ENCODE measurements around the gene CDH13.

Gene CDH13

GRCh38 chr16:82991966-82992675 is 365.4 kb downstream of the CDH13 start:
- no peak overlapping the region for H3K4me3 Mint-ChIP-seq
- H3K9me3 Mint-ChIP-seq, result no peaks in the 10 kb centered on the region
- no peak for DNase-seq
- no peaks in the 10 kb centered on the region for H3K4me1 Mint-ChIP-seq (ENCODE audit: low read depth)
- no peaks in the 10 kb centered on the region for H3K27me3 Mint-ChIP-seq
- no peaks in the 10 kb centered on the region for H3K36me3 Mint-ChIP-seq (ENCODE audit: low read depth)
- no peak overlapping the region for H3K27ac Mint-ChIP-seq

- H3K27me3 Mint-ChIP-seq, result no peaks in the 10 kb centered on the region
- H3K27ac Mint-ChIP-seq, result no peak overlapping the region
- no peaks in the 10 kb centered on the region for H3K4me1 Mint-ChIP-seq (ENCODE audit: low read depth)
- H3K9me3 Mint-ChIP-seq, result no peaks in the 10 kb centered on the region
- H3K4me3 Mint-ChIP-seq, result no peak overlapping the region
- no peak for DNase-seq
- no peaks in the 10 kb centered on the region for H3K36me3 Mint-ChIP-seq (ENCODE audit: low read depth)
These were observed 366.0 kb downstream of the CDH13 start for GRCh38 chr16:82992786-82993185.

- Mint-ChIP-seq H3K36me3 (ENCODE audit: low read depth) (no peaks in the 10 kb centered on the region), H3K9me3 (no peaks in the 10 kb centered on the region), H3K4me3 (no peak overlapping the region), H3K27me3 (no peaks in the 10 kb centered on the region), H3K4me1 (ENCODE audit: low read depth) (no peaks in the 10 kb centered on the region), H3K27ac (no peak overlapping the region)
- no peak for DNase-seq
These were observed 366.6 kb downstream of the CDH13 start for GRCh38 chr16:82993415-82993814.

GRCh38 chr16:82993926-82994325 is 367.2 kb downstream of the CDH13 start:
- Mint-ChIP-seq H3K4me1 (ENCODE audit: low read depth) (no peaks in the 10 kb centered on the region), H3K36me3 (ENCODE audit: low read depth) (no peaks in the 10 kb centered on the region), H3K9me3 (no peaks in the 10 kb centered on the region), H3K27me3 (no peaks in the 10 kb centered on the region), H3K27ac (no peak overlapping the region), H3K4me3 (no peak overlapping the region)
- DNase-seq, result no peak

DNA sequence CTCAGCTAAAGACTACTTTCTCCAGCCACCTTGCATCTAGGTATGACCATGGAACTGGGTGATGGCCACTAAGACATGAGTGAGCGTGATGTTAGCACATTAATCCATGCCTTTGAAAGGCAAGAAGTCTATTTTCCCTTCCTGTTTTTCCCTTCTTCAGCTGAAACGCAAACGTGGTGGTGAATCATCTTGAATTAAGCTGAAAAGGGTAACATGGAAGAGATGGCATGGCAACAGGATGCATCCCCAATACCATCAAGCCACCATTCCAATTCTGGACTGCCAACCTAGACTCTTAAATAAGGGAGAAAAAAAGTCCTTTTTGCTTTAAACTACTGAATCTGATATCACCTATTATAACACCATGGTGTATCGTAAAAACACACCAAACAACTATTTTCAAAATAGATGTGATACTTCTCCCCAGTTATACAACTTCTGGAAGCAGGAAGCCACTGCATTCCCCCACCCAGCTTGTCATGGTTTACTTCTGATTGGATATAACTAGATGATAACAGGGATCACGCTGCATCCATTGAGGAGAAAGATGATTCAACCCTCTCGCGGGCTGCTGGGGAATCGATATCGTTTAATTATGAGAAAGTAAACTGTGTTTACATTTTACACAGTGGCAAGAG is 368.6 kb downstream of the CDH13 start:
- Mint-ChIP-seq H3K4me3 (no peak overlapping the region), H3K9me3 (no peaks in the 10 kb centered on the region), H3K4me1 (ENCODE audit: low read depth) (no peaks in the 10 kb centered on the region), H3K36me3 (ENCODE audit: low read depth) (no peaks in the 10 kb centered on the region), H3K27me3 (no peaks in the 10 kb centered on the region), H3K27ac (no peak overlapping the region)
- no peak for DNase-seq

- no peak for DNase-seq
- H3K4me3 Mint-ChIP-seq, result no peak overlapping the region
- H3K9me3 Mint-ChIP-seq, result peaks cover 3% of the 10 kb centered on the region
- H3K4me1 Mint-ChIP-seq (ENCODE audit: low read depth), result no peaks in the 10 kb centered on the region
- no peak overlapping the region for H3K27ac Mint-ChIP-seq
- no peaks in the 10 kb centered on the region for H3K36me3 Mint-ChIP-seq (ENCODE audit: low read depth)
- no peaks in the 10 kb centered on the region for H3K27me3 Mint-ChIP-seq
These were observed 369.2 kb downstream of the CDH13 start for GRCh38 chr16:82995924-82996441.

DNA sequence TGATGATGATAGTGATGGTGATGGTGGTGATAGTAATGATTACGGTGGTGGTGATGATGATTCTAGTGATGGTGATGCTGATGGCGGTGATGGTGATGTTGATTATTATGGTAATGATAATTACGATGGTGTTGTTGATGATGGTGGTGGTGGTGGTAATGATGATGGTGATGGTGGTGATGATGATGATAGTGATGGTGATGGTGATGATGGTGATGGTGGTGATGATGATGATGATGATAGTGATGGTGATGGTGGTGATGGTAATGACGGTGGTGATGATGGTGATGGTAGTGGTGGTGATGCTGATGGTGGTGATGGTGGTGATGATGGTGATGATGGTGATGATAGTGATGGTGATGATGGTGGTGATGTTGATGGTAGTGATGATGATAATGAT is 370.0 kb downstream of the CDH13 start:
- Mint-ChIP-seq H3K27me3 (no peaks in the 10 kb centered on the region), H3K27ac (no peak overlapping the region), H3K36me3 (ENCODE audit: low read depth) (no peaks in the 10 kb centered on the region), H3K4me1 (ENCODE audit: low read depth) (no peaks in the 10 kb centered on the region), H3K9me3 (peaks cover 3% of the 10 kb centered on the region), H3K4me3 (no peak overlapping the region)
- no peak for DNase-seq

- DNase-seq, result no peak
- Mint-ChIP-seq H3K4me3 (no peak overlapping the region), H3K36me3 (ENCODE audit: low read depth) (no peaks in the 10 kb centered on the region), H3K27me3 (no peaks in the 10 kb centered on the region), H3K4me1 (ENCODE audit: low read depth) (no peaks in the 10 kb centered on the region), H3K27ac (no peak overlapping the region), H3K9me3 (peaks cover 3% of the 10 kb centered on the region)
These were observed 372.9 kb downstream of the CDH13 start for GRCh38 chr16:82999711-83000110.

DNA sequence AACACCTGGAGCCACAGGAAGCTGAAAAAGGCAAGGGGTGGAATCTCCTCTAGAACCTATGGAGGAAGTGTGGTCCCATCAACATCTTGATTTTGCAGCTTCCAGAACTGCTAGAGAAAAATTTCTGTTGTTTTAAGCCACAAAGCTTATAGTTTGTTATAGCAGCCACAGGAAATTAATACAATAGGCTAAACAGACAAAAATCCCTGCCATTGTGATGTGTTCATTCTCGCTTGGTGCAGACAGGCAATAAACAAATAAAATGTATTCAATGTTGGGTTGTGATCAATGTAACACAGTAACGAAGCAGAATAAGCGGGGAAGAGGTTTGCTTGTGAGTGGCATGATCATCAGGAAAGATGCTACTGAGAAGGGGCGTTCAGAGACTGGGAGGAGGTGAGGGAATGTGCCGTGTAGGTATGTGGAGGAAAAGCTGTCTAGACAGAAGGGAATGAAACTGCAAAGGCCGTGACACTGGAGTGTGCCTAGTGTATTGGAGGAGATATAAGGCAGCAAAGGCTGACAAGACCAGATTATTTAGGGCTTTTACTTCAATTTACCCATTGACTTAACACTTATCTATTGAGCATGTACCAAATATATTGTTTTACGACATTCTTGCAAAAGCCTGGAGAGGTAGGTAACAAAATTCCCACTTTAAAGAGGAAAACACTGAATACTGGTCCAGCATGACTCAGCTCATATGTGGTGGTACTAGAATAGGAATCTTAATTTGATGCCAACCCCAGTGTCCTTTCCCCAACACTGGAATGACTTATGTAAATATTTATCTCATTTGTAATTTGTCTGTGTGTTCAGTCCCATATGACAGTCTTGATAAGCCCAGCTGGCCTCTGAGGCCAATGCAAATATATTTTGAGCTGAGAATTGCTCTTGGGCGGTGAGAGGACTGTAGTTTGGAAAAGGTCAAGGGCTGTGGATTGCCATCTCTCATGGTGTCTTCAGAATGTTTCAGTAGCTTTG is 375.9 kb downstream of the CDH13 start:
- Mint-ChIP-seq H3K27me3 (no peaks in the 10 kb centered on the region), H3K27ac (no peak overlapping the region), H3K36me3 (ENCODE audit: low read depth) (no peaks in the 10 kb centered on the region), H3K4me3 (no peak overlapping the region), H3K9me3 (peaks cover 3% of the 10 kb centered on the region), H3K4me1 (ENCODE audit: low read depth) (no peaks in the 10 kb centered on the region)
- DNase-seq, result no peak

DNA sequence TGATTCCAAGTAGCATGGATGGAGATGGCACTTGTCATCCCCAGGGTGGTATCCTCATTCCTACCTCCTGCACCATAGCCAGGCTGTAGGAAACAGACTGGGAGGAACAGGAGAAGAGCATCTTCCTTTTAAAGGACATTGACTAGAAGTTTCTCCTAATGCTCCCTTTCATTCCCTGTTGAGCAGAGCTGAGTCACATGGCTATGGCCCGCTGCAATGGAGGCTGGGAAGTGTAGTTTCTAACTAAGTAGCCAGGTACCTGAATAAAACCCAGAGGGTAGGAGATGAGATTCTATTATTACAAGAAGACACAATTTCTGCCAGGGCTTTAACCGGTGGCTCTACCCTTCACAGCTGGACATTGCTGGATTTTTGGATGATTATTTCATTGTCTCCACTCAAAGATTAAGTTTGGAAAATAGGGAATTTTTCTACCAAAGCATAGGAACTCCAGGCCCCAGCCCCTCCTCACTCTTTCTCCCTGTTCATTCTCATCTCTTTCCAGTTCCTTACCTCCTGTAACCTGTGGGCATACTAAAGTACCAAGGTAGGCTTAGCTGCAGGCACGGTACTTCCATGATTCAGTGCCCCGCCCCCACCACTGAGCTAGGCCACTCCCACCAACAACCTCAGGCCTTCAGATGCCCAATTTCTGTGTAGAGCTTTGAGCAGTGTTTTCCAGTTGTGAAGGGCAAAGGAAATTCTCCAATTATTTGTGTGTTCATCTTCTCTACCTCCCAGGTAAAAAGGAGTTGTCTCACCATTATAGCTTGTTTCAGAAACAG is 378.3 kb downstream of the CDH13 start:
- H3K36me3 Mint-ChIP-seq (ENCODE audit: low read depth), result no peaks in the 10 kb centered on the region
- no peak for DNase-seq
- peaks cover 3% of the 10 kb centered on the region for H3K9me3 Mint-ChIP-seq
- H3K27ac Mint-ChIP-seq, result no peak overlapping the region
- H3K27me3 Mint-ChIP-seq, result no peaks in the 10 kb centered on the region
- no peaks in the 10 kb centered on the region for H3K4me1 Mint-ChIP-seq (ENCODE audit: low read depth)
- no peak overlapping the region for H3K4me3 Mint-ChIP-seq

DNA sequence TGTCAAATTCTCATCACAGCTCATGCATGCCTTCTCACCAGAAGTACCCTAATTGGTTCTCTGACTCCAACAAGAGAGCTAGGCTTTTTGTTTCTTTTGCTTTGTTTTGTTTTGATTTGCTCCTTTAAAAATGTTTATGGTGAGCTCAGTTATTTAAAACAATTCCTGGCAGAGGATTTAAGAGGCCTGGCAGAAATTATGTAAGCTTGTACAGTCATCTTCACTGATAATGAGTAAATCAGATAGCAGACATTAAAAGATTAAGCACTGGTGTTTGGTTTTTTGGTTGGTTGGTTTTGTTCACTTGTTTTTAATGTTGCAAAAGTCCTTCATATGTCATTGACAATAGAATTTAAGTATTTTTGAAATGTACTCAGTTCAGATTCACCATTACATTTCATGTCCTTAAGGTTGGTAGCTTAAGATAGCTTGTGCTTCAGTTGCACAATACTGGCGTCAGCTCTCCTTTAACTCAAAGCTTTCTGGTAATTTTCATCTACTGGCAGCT is 378.9 kb downstream of the CDH13 start:
- Mint-ChIP-seq H3K27ac (no peak overlapping the region), H3K9me3 (peaks cover 3% of the 10 kb centered on the region), H3K36me3 (ENCODE audit: low read depth) (no peaks in the 10 kb centered on the region), H3K4me1 (ENCODE audit: low read depth) (no peaks in the 10 kb centered on the region), H3K27me3 (no peaks in the 10 kb centered on the region), H3K4me3 (no peak overlapping the region)
- DNase-seq, result no peak

- Mint-ChIP-seq H3K4me1 (ENCODE audit: low read depth) (no peaks in the 10 kb centered on the region), H3K27ac (no peak overlapping the region), H3K27me3 (no peaks in the 10 kb centered on the region), H3K36me3 (ENCODE audit: low read depth) (no peaks in the 10 kb centered on the region), H3K4me3 (no peak overlapping the region), H3K9me3 (no peaks in the 10 kb centered on the region)
- DNase-seq, result no peak
These were observed 384.3 kb downstream of the CDH13 start for GRCh38 chr16:83010776-83011720.

DNA sequence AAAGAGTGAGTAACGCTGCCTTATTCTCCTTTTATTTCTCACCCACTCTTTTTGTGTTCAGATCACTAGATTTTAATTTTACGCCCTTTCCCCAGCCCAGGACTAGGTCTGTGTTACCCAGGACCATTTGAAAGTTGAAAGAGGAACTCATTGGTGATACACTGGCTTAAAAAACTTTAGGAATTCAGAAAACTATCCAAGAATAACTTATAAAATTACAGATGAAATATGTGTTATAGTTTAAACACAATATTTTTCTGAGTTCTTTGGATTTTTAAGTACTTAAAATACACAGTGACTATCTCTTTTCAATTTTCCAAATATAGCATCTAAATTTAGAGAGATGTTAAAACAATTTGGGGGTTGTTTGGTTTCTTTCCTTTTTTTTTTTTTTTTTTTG is 385.2 kb downstream of the CDH13 start:
- H3K27me3 Mint-ChIP-seq, result no peaks in the 10 kb centered on the region
- H3K27ac Mint-ChIP-seq, result no peak overlapping the region
- H3K9me3 Mint-ChIP-seq, result no peaks in the 10 kb centered on the region
- H3K4me1 Mint-ChIP-seq (ENCODE audit: low read depth), result no peaks in the 10 kb centered on the region
- no peak overlapping the region for H3K4me3 Mint-ChIP-seq
- DNase-seq, result no peak
- no peaks in the 10 kb centered on the region for H3K36me3 Mint-ChIP-seq (ENCODE audit: low read depth)

Measured in activated T-cell treated with anti-CD3 and anti-CD28 coated beads, Interleukin-2, amount 50 U/mL, for 24 hours (primary cell).